NCI-H2196 (cell line): ENCODE measurements around the gene NOS3.

Experiments
- DNase-seq: peaks from one replicate; lab custom pipeline; 2025; ENCODE audit not compliant: unreplicated experiment; lab: John Stamatoyannopoulos, UW

The NOS3 gene

GRCh38 chr7:150963707-150964559 lies 26.9 kb upstream of the NOS3 start:
- DNase-seq, result no peak

- DNase-seq, result no peak
Observed at GRCh38 chr7:150964593-150965111, 26.2 kb upstream of the NOS3 start.

DNA sequence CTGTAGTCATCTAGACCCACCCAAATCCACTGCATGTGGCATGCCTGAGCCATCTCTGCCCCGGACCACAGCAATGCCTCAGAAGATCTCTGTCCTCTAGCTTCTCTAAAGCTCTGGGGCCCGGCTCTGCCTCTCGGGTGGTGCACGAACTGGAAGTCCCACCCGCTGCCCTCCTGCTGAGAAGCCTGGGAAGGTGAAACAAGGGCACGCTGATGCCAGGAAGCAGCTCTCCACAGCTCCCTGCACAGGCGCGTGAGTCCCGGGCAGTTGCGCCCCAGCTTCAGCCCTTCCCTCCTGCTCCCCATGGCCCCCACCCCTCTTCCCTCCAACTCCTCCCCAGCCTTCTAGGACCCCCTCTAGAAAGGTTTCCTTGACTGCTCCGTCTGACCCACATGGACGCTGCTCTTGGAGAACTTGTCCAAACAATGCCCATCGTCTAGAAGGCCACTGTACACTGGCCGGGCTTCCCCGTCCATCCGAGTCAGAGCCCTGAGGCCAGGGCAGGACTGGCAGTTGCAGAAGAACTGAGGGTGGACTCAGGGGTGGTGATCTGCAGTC lies 25.5 kb upstream of the NOS3 start:
- no peak for DNase-seq

- no peak for DNase-seq
Observed at GRCh38 chr7:150966002-150966401, 24.8 kb upstream of the NOS3 start.

GRCh38 chr7:150967349-150967748 lies 23.5 kb upstream of the NOS3 start:
- peak; percentile 19 for DNase-seq

DNA sequence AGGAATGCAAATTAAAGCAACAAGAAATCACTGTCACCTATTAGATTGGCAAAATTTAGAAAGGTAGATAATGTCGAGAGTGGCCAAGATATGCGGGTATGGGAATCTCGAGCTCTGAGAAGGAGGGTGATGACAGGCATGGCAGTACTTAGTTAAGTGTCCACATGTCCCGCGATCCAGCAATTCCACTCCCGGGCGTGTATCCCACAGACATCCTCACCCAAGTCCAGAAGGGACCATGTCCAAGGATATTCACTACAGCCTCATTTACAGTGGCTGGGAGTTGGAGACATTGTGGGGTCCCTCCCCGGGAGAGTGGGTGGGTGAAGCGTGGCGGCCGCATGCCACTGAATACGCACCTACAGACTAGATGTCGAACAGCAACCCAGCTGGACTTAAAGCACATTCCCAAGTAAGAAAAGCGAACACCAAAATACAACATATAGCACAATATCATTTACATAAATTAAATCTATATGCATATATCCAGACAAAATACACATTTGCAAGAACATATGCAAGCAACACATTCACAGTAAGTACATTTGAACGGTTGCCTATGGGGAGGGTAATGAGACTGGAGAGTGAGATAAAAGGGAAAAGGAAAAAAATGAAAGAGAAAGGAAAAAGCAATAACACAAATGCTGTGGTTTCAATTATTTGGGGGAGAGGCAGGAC lies 22.6 kb upstream of the NOS3 start:
- DNase-seq, result no peak

DNA sequence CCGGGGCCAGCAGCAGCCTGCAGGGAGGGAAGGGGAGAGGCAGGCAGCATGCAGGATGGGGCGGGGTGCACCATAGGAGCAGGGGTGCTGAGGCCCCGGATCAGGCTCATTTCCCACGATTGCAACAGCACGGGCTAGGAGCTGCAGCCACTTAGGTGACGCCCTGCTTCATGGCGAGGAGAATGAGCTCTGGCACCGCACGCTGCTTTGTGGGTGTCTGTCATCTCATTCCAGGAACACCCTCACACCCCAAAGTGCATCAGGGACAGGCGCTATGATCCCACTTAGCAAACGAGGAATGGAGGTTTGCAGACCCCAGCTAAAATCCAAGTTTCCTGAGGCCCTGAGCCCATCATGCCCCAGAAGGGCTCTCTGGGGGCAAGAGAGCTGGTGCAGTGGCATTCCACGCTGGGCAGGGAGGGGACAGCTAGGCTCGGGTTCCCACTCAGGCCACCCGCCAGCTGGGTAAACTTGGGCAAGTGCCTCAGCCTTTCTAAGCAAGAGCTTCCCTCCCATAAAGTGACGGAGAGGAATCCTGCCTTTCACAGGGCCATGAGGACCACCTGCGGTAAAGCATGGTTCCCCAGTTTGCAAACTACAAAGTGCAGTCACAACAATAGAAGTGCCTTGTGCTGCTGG lies 22.0 kb upstream of the NOS3 start:
- no peak for DNase-seq

DNA sequence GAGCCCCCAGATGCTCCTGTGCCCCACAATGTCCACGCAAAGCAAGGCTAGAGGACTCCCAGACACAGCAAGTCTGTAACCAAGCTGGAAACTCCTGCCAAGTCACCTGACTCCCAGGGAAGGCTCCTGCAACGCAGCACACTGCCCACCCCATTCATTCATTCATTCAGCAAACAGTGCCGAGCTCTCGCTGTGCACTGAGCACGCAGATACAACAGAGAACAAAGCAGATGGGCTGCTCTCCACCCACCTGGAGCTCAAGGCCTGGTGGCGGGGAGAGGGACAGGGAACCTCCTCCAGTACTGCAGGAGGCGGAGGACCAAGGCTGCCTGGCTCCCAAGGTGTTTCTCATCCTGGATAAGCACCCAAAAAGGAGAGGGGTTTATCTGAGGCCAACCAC lies 21.3 kb upstream of the NOS3 start:
- DNase-seq, result no peak

GRCh38 chr7:150970424-150970823 lies 20.4 kb upstream of the NOS3 start:
- no peak for DNase-seq

DNA sequence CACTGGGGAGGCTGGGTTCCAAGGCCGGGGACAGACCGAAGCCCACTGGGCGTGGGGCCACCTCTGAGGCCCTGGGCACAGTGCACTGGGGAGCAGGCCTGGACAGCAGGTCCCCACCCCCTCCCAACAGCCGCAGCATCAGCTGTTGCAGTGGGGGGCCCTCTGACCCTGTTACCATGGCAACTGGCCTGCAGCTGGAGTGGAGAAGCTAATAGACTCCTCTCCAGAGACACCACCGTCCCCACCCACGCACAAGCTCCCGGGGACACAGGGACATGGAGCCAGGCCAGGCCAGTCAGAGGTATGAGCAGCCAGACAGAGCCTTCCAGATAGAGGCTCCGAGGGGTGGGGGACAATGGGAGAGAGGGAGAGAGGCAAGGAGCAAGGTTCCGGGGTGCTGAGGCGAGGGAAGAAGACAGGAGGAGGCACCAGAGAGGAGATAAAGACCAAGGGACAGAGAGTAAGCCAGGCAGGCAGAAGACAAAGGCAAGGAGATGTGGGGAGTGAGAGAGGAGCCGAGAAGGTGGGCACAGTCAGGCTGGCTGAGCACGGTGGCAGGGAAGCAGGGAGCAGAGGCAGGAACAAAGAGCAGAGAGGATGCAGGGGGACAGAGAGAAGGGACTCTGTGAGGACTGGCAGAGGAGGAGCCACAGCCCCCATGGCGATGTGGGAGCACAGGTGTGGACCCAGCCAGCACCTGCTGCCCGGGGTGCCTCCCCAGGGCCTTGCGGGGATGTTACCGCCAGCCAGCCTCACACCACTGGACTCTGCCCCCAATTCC lies 19.4 kb upstream of the NOS3 start:
- DNase-seq, result no peak

- DNase-seq, result no peak
Observed at GRCh38 chr7:150972023-150972468, 18.8 kb upstream of the NOS3 start.

GRCh38 chr7:150972741-150973140 lies 18.1 kb upstream of the NOS3 start:
- no peak for DNase-seq

DNA sequence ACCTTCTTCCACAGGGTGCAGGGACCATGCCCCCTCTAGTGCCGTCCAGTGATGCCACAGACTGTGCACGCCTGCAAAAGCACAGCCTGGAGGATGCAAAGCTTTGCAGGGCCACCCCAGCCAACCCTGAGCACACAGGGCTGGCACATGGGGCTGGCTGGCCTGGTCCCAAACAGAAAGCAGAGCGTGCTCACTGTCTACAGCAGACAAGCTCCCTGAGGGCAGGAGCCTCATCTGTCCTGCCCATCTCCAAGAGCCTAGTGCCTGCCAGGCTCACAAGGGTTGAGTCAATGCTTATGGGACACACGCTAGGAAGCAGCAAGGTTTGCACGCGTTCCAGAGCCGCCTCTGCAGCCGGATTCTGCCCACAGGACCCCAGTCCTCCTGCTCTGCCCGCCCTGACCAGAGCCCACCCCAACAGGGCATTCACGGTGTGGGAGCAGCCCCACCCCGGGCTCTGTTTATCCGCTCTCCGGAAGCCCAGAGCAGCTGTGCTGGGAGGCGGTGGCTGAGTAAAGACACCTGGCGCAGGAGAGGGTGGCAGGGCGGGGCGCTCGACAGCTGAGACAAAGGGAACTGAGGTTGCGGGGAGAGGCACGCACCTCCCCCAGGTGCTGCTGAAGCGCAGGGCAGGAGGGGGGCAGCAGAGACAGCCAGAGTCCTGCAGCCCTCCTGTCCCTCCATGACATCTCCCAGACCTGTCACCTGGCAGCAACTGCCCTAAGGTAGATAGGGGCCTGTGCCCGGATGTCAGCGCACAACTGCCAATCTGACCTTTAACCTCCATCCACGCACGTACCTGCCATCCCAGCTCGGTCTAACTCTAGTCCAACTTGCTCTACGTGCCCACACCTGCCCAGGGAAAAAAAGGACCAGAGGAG lies 17.0 kb upstream of the NOS3 start:
- peak; percentile 55 for DNase-seq

GRCh38 chr7:150974468-150975391 lies 16.1 kb upstream of the NOS3 start:
- DNase-seq, result peak; percentile 57

GRCh38 chr7:150975536-150976319 lies 15.1 kb upstream of the NOS3 start:
- DNase-seq, result no peak

DNA sequence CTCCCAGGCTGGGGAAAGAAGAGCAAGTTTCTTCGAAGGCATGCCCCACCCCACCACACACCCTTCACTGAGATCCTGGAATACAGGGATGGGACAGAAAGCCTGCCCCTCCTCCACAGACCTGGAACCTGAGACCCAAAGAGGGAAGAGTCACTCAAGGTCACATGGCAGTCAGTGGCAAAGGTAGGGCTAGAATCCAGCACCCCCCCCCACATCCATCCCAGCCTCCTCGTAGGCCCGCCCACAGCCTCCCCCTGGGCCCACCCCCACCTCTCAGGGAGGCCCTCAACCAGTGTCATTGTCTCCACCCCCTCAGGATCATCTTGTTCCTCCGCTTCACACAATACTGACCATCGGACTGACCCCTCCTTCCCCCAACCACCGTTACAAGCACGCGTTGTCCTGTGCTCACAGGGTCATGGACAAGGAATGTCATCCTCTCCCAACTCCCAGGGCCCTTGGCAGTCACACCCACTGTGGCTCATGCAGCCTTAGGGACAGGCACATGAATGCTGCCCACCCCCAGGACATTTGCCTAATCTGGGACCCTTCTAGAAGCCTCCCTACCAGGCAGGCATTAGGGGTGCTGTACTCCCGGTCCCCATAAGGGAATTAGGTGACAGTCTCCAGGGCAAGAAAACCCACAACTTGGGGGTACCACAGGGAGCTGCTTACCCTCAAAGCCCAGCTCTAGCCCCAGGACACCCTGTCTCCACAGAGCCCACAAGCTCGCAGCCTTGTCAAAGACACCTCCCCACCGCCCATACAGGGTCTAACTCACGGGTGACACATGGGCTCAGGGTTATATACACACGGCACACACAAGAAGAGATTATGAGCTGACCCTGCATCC lies 14.1 kb upstream of the NOS3 start:
- DNase-seq, result peak; percentile 70
